Measurements from ENCODE around the gene DNAJB2. TPM values are rescaled to one million over a fixed set of nuclear protein-coding genes. Genes with fewer than 3 reads are reported as not detected.

Gene DNAJB2
- total and polyA plus RNA-seq, 4 donors = 63.7 to 79.6 (median 75.3) TPM

- peaks cover 0 to 2% (median 0%) of the 10 kb centered on the region in 4 donors for H3K9me3 ChIP-seq (ENCODE audit: control insufficient read depth in 4 of 4, insufficient read depth in 3 of 4, low read length in 3 of 4)
- H3K36me3 ChIP-seq (ENCODE audit: control insufficient read depth in 4 of 4, insufficient read depth in 4 of 4, low read length in 4 of 4) = no peaks in the 10 kb centered on the region
- no peaks in the 10 kb centered on the region for H3K4me1 ChIP-seq (ENCODE audit: control insufficient read depth in 5 of 5, insufficient read depth in 5 of 5, low read length in 5 of 5)
- no peak overlapping the region for H3K27ac ChIP-seq (ENCODE audit: low read depth in 1 of 2, low read length in 1 of 2)
- ATAC-seq (ENCODE audit: insufficient read depth, low FRiP score) (no peak), DNase-seq (no peak)
- peaks cover 2 to 17% (median 4%) of the 10 kb centered on the region in 3 donors for H3K27me3 ChIP-seq (ENCODE audit: control insufficient read depth in 3 of 3, insufficient read depth in 3 of 3, low read length in 2 of 3)
- H3K4me3 ChIP-seq = no peak overlapping the region
- WGBS, 2 donors = 58 to 63% methylated on average over 9 of the region's 9 CpGs
- H3K9ac ChIP-seq (ENCODE audit: insufficient read depth in 1 of 2, low read length in 2 of 2) = no peak overlapping the region
- no peak for TF ChIP-seq CTCF (IDR thresholded peaks at IDR 0.05; ENCODE audit: control extremely low read depth, extremely low read depth)
Measured at GRCh38 chr2:219325657-219326315, 46.6 kb downstream of the DNAJB2 start.

- 49 to 78% methylated on average over 2 of the region's 2 CpGs for WGBS, 2 donors
- no peak for ATAC-seq (ENCODE audit: insufficient read depth, low FRiP score)
- H3K27me3 ChIP-seq (ENCODE audit: control insufficient read depth in 3 of 3, insufficient read depth in 3 of 3, low read length in 2 of 3) = peaks cover 4 to 31% (median 10%) of the 10 kb centered on the region in 3 donors
- H3K36me3 ChIP-seq (ENCODE audit: control insufficient read depth in 4 of 4, insufficient read depth in 4 of 4, low read length in 4 of 4) = no peaks in the 10 kb centered on the region
- DNase-seq = no peak
- no peak for TF ChIP-seq CTCF (IDR thresholded peaks at IDR 0.05; ENCODE audit: control extremely low read depth, extremely low read depth)
- H3K4me1 ChIP-seq (ENCODE audit: control insufficient read depth in 5 of 5, insufficient read depth in 5 of 5, low read length in 5 of 5) = no peaks in the 10 kb centered on the region
- H3K27ac ChIP-seq (ENCODE audit: low read depth in 1 of 2, low read length in 1 of 2) = no peak overlapping the region
- no peak overlapping the region for H3K4me3 ChIP-seq
- no peak overlapping the region for H3K9ac ChIP-seq (ENCODE audit: insufficient read depth in 1 of 2, low read length in 2 of 2)
- H3K9me3 ChIP-seq (ENCODE audit: control insufficient read depth in 4 of 4, insufficient read depth in 3 of 4, low read length in 3 of 4) = peaks cover 0 to 6% (median 0%) of the 10 kb centered on the region in 4 donors
Measured at GRCh38 chr2:219327719-219328118, 48.6 kb downstream of the DNAJB2 start.

GRCh38 chr2:219331560-219332213, 52.5 kb downstream of the DNAJB2 start:
- H3K27me3 ChIP-seq (ENCODE audit: control insufficient read depth in 3 of 3, insufficient read depth in 3 of 3, low read length in 2 of 3) = peaks cover 0 to 43% (median 16%) of the 10 kb centered on the region in 3 donors
- no peak overlapping the region for H3K27ac ChIP-seq (ENCODE audit: low read depth in 1 of 2, low read length in 1 of 2)
- H3K36me3 ChIP-seq (ENCODE audit: control insufficient read depth in 4 of 4, insufficient read depth in 4 of 4, low read length in 4 of 4) = no peaks in the 10 kb centered on the region
- 13 to 15% methylated on average over 33 to 39 of the region's 39 CpGs for WGBS, 2 donors
- H3K4me1 ChIP-seq (ENCODE audit: control insufficient read depth in 5 of 5, insufficient read depth in 5 of 5, low read length in 5 of 5) = no peaks in the 10 kb centered on the region
- peaks cover 0 to 10% (median 0%) of the 10 kb centered on the region in 4 donors for H3K9me3 ChIP-seq (ENCODE audit: control insufficient read depth in 4 of 4, insufficient read depth in 3 of 4, low read length in 3 of 4)
- ATAC-seq (ENCODE audit: insufficient read depth, low FRiP score) (no peak), DNase-seq (peak; percentile 58 to 71 (median 64))
- TF ChIP-seq CTCF (IDR thresholded peaks at IDR 0.05; ENCODE audit: control extremely low read depth, extremely low read depth) = no peak
- no peak overlapping the region for H3K9ac ChIP-seq (ENCODE audit: insufficient read depth in 1 of 2, low read length in 2 of 2)
- H3K4me3 ChIP-seq = no peak overlapping the region

Data from lung (tissue), 12 donors.